OCI-LY7 (cell line): ENCODE results near the gene MARCHF5. TPM values are rescaled to one million over a fixed set of nuclear protein-coding genes. Genes with fewer than 3 reads are reported as not detected.

Experiments
- Bru-seq: library from RNA; stranded (reverse); fragments of 400-500 nt; gene quantifications from one replicate; lab custom pipeline; 2021; lab: Mats Ljungman, UMichigan
- BruChase-seq, 2 experiments: library from RNA; stranded (reverse); fragments of 400-500 nt; gene quantifications; one replicate each; lab custom pipeline; 2021; lab: Mats Ljungman, UMichigan
- BruUV-seq: library from RNA; stranded (reverse); fragments of 400-500 nt; replicated peaks from 2 replicates; lab custom pipeline; 2021; lab: Mats Ljungman, UMichigan
- CTCF ChIA-PET: fragments of 300-600 bp; sonication (Branson Sonifier 250); formaldehyde crosslinking; loops from one replicate; lab custom pipeline; 2022; ENCODE audit warnings: antibody characterized with exemption; ENCODE audit not compliant: unreplicated experiment; lab: Charles Lee
- POLR2A ChIA-PET: fragments of 300-600 bp; sonication (Branson Sonifier 250); formaldehyde crosslinking; loops from one replicate; lab custom pipeline; 2022; ENCODE audit warnings: antibody characterized with exemption; lab: Charles Lee
- DNase-seq: peaks from one replicate; pipeline ENCODE4 v3.0.0-alpha.2; 2015; ENCODE audit warnings: low spot score
- H2AFZ ChIP-seq: fragments of 200-600 bp; sonication (generic), shearing (Covaris generic); 2 replicates; pipeline ENCODE4 v1.6.1; 2014; ENCODE audit warnings: mild to moderate bottlenecking, antibody characterized with exemption, low read length, moderate library complexity
- H3K27ac ChIP-seq: fragments of 200-600 bp; sonication (generic); 2 replicates; pipeline ENCODE4 v1.5.1; 2014; ENCODE audit warnings: mixed run types, low read depth, mild to moderate bottlenecking, moderate library complexity, low read length, inconsistent platforms; ENCODE audit not compliant: poor library complexity, severe bottlenecking
- H3K36me3 ChIP-seq: fragments of 200-600 bp; sonication (generic); 2 replicates; pipeline ENCODE4 v1.6.1; 2014; ENCODE audit warnings: mild to moderate bottlenecking, antibody characterized with exemption, low read length, moderate library complexity, mixed read lengths; ENCODE audit not compliant: insufficient read depth
- H3K4me1 ChIP-seq: fragments of 200-600 bp; sonication (generic); 2 replicates; pipeline ENCODE4 v1.5.1; 2014; ENCODE audit warnings: mild to moderate bottlenecking, low read length; ENCODE audit not compliant: insufficient read depth, poor library complexity, severe bottlenecking
- H3K4me2 ChIP-seq: fragments of 200-600 bp; sonication (generic); 2 replicates; pipeline ENCODE4 v1.6.1; 2014; ENCODE audit warnings: mild to moderate bottlenecking, low read length
- H3K4me3 ChIP-seq: fragments of 200-600 bp; sonication (generic); 2 replicates; pipeline ENCODE4 v1.5.1; 2014; ENCODE audit warnings: mild to moderate bottlenecking, low read depth, low read length; ENCODE audit not compliant: poor library complexity, severe bottlenecking
- H3K79me2 ChIP-seq: fragments of 200-600 bp; sonication (generic); 2 replicates; pipeline ENCODE4 v1.6.1; 2016; ENCODE audit warnings: low read depth, mild to moderate bottlenecking, low read length, moderate library complexity, mixed read lengths; ENCODE audit not compliant: insufficient read depth
- H3K9me2 ChIP-seq: fragments of 200-600 bp; sonication (generic); 2 replicates; pipeline ENCODE4 v1.6.1; 2016; ENCODE audit warnings: mild to moderate bottlenecking, low read length, mixed read lengths; ENCODE audit not compliant: insufficient read depth
- H3K9me3 ChIP-seq: fragments of 200-600 bp; sonication (generic); 2 replicates; pipeline ENCODE4 v1.6.1; 2014; ENCODE audit warnings: mild to moderate bottlenecking, mixed run types, low read length, mixed read lengths
- H4K20me1 ChIP-seq: fragments of 200-600 bp; sonication (generic); 2 replicates; pipeline ENCODE4 v1.6.1; 2014; ENCODE audit warnings: mild to moderate bottlenecking, antibody characterized with exemption, low read length, moderate library complexity, mixed read lengths; ENCODE audit not compliant: insufficient read depth
- EZH2phosphoT487 ChIP-seq: fragments of 200-600 bp; sonication (generic); IDR thresholded peaks from 2 replicates; pipeline ENCODE4 v1.6.1; 2018; ENCODE audit warnings: low read depth, borderline replicate concordance, mild to moderate bottlenecking, mixed run types, antibody characterized with exemption, low read length, moderate library complexity, mixed read lengths
- intact Hi-C: fragments of 100-400 bp; cut with micrococcal nuclease; formaldehyde crosslinking; loops from one replicate; pipeline ENCODE4 v1.10.0; 2022; ENCODE audit not compliant: unreplicated experiment
- long read RNA-seq: library from polyadenylated mRNA; stranded (forward); transcript quantifications from one replicate; pipeline ENCODE4 v2.0.0, GENCODE V29; 2022
- total RNA-seq, 2 experiments: library from RNA; depleted of rRNA in 1 of 2; stranded (reverse); fragments of >200 nt in 1 of 2; shearing (Covaris generic) in 1 of 2; gene quantifications; 2 replicates each; pipeline ENCODE4 v1.2.3, GENCODE V29; 2014 to 2022
- TF ChIP-seq, protein P1 (sequence below): fragments of 200-600 bp; sonication (generic); conservative IDR thresholded peaks from 2 replicates; pipeline ENCODE4 v1.5.1; 2014; ENCODE audit warnings: mild to moderate bottlenecking, antibody characterized with exemption, low read length, moderate library complexity, mixed read lengths

Gene MARCHF5, protein sequence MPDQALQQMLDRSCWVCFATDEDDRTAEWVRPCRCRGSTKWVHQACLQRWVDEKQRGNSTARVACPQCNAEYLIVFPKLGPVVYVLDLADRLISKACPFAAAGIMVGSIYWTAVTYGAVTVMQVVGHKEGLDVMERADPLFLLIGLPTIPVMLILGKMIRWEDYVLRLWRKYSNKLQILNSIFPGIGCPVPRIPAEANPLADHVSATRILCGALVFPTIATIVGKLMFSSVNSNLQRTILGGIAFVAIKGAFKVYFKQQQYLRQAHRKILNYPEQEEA
- 3.8 and 5.9 TPM in 2 replicates for total RNA-seq (2014; rRNA removed; shearing (Covaris generic))
- total RNA-seq (2022) = 31.7 and 36.0 TPM in 2 replicates
- percentile 80 among the genes with signal in this experiment for Bru-seq, nascent RNA
- percentile 68 among the genes with signal in this experiment for BruChase-seq, experiment 1, labeled RNA remaining after a 6-hour chase
- percentile 74 among the genes with signal in this experiment for BruChase-seq, experiment 2, labeled RNA remaining after a 2-hour chase
- long read RNA-seq, transcript MARCH5-201 (6 exons, 3,926 nt) = major isoform, 76 of 90 reads
- long read RNA-seq, partial matches to known transcripts = 9 of 90 reads
- long read RNA-seq, other reads (novel, unspliced or antisense) = 5 of 90 reads

DNA sequence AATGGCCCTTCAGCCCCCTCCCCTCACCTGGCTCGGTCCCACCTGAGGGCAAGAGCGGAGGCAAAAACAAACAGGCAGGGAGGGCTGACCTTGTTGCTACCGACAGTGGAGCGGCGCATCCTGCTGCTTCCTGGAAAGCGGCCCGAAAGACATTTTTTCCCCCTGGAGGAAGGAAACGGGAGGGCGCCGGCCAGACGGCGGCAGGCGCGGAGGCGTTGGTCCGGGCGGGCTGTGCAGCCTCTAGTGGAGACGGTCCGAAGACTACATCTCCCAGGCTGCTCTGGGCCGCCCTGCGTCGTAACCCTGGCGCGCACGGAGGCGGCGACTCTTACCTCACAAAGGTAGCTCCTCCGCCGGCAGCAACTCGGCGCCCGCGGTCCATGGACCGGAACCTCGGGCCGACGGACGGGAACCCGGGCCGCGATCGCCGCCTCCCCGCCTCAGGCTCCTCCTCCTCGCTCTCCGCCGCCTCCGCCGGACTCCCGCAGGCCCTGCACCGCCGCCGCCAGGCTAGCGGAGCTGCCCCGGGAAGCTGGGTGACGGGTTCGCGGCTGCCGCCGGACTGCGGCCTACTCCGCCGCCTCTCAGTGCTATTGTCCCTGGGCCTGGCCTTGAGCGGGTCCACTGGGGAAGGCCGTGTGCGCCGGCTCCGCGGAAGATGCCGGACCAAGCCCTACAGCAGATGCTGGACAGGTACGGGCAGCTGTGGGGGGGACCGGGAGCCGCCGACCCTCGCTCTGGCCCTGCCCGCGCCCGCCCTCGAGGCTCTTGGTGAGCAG lies at the start of gene MARCHF5, which contains the start of gene CPEB3:
TSS of gene MARCHF5 (plus strand) at position 331 of the 779 bp plus-strand sequence. CDS start at position 659, 328 bp downstream.
TSS of gene CPEB3 (minus strand) at position 242 of the 779 bp plus-strand sequence. CDS start 50,728 bp downstream, outside the sequence.
- Histone ChIP-seq H3K9me3 (no peaks in the 10 kb centered on the region), H3K9me2 (no peaks in the 10 kb centered on the region), H3K4me1 (peaks cover 12% of the 10 kb centered on the region), H3K27ac (peak within 1 kb of the TSS; percentile 38), H2AFZ (peak within 1 kb of the TSS; percentile 80), H3K4me3 (peak within 1 kb of the TSS; percentile 100), H3K4me2 (peak within 1 kb of the TSS; percentile 78), H3K36me3 (peaks cover 19% of the 10 kb centered on the region), H4K20me1 (peaks cover 9% of the 10 kb centered on the region; the same call in 1 of the 2 replicates), H3K79me2 (peaks cover 42% of the 10 kb centered on the region)
- ChIA-PET CTCF (interaction anchor here (0.6 to 2.4 kb wide), 5 partner anchors 10 to 216 kb away, joined by 3 to 8 read pairs (median 4); no protein-coding TSS in a partner anchor), POLR2A (interaction anchor here (0.6 to 1.8 kb wide), 10 partner anchors 8 to 552 kb away, joined by 3 to 13 read pairs (median 4); partner anchors contain the start of gene BTAF1)
- no TSS peak for BruUV-seq
- intact Hi-C loops = loop anchor here (1.0 to 5.0 kb wide), 5 partner anchors 51 to 281 kb away; partner anchors contain the start of gene IDE
- TF ChIP-seq, protein P1, sequence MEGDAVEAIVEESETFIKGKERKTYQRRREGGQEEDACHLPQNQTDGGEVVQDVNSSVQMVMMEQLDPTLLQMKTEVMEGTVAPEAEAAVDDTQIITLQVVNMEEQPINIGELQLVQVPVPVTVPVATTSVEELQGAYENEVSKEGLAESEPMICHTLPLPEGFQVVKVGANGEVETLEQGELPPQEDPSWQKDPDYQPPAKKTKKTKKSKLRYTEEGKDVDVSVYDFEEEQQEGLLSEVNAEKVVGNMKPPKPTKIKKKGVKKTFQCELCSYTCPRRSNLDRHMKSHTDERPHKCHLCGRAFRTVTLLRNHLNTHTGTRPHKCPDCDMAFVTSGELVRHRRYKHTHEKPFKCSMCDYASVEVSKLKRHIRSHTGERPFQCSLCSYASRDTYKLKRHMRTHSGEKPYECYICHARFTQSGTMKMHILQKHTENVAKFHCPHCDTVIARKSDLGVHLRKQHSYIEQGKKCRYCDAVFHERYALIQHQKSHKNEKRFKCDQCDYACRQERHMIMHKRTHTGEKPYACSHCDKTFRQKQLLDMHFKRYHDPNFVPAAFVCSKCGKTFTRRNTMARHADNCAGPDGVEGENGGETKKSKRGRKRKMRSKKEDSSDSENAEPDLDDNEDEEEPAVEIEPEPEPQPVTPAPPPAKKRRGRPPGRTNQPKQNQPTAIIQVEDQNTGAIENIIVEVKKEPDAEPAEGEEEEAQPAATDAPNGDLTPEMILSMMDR = peak; percentile 60
- no peak for TF ChIP-seq EZH2phosphoT487
- DNase-seq = peak; percentile 95

DNA sequence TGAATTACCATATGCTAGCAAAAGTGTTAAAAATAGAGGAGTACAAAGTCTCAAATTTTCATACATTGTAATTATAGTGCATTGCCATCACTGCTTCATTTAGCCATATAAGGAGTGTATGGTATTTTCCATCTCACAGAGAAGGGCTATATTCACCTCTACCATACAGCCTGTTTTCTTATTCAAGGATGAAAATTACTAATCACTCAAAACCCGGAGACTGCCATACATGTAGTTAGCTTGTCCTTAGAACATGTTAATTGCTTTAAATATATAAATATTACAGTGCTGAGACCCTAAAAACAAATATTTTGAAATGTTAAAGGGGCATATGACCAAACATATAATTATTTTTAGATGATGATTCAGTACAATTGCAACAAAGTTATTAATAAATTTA lies 49.5 kb upstream of the MARCHF5 start:
- TF ChIP-seq, protein P1 = no peak
- no peak for TF ChIP-seq EZH2phosphoT487
- peaks cover 43% of the 10 kb centered on the region for H3K4me1 ChIP-seq
- ChIA-PET CTCF (no interaction called here), POLR2A (no interaction called here)
- no TSS peak for BruUV-seq
- intact Hi-C loops = loop anchor here (2.0 to 5.0 kb wide), 2 partner anchors 99 to 154 kb away; no protein-coding TSS in a partner anchor
- no peaks in the 10 kb centered on the region for H3K9me2 ChIP-seq
- no peak overlapping the region for H3K27ac ChIP-seq
- no peaks in the 10 kb centered on the region for H3K36me3 ChIP-seq
- no peak overlapping the region; the same call in 1 of the 2 replicates for H2AFZ ChIP-seq
- H3K4me2 ChIP-seq = peak overlapping the region; percentile 93
- H4K20me1 ChIP-seq = no peaks in the 10 kb centered on the region
- H3K79me2 ChIP-seq = no peaks in the 10 kb centered on the region
- H3K9me3 ChIP-seq = no peaks in the 10 kb centered on the region
- no peak for DNase-seq
- H3K4me3 ChIP-seq = peak overlapping the region; percentile 75
